Right lobe of liver (tissue), 4 donors: Measurements from ENCODE around the gene POM121L12.

Experiments used
- CTCF ChIP-seq, 4 donors: fragments of 200-600 bp in 3 of 4; fragments of 450-650 bp in 1 of 4; IDR thresholded peaks; one replicate each; pipeline versions ENCODE4 v1.5.1 to v1.8.0; 2016 to 2022; ENCODE audit warnings: antibody characterized with exemption in 4 of 4, mild to moderate bottlenecking in 2 of 4
- POLR2A ChIP-seq: fragments of 450-650 bp; IDR thresholded peaks from one replicate; pipeline ENCODE4 v1.6.1; 2017; ENCODE audit warnings: antibody characterized with exemption, mild to moderate bottlenecking
- donor health status: DM: no; HTN: no; CAD: no.
- donor health status: DM: no; HTN: no; CAD: no.
- donor health status: DM: no; HTN: yes; CAD: no.

DNA sequence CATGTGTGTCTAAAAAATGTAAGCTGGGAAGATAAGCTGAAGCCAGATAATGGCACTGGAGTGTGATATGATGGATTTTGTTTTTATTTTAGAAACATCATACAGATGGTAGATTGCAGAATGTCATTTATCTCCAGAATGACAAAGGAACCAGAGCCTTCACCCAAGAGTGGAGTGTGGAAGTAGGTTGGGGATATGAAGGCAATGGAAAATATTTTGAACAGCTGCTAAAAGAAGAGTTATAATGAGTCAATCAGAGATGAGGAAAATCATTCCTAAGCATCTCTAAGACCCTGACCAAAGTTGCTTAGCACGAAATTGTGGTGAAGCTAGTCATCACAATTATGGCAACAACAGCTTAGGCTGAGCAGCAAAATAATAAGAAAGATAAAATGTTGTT is 39.8 kb upstream of the POM121L12 start:
- no peak for TF ChIP-seq CTCF (IDR thresholded peaks at IDR 0.05)
- no peak for TF ChIP-seq POLR2A
